ENCODE measurements around the gene GBE1.

GRCh38 chr3:81760215-81760614 is 1.2 kb downstream of the GBE1 start:
- TF ChIP-seq YY1 (IDR thresholded peaks at IDR 0.05; ENCODE audit: insufficient read depth, insufficient read length): no peak
- no peak for TF ChIP-seq SUZ12 (IDR thresholded peaks at IDR 0.05; ENCODE audit: extremely low read depth, insufficient read depth, insufficient read length)
